GM12874 (cell line): Measurements from ENCODE around the gene SLC4A8.

Source experiments
- TF ChIP-seq, protein P1 (sequence below): IDR thresholded peaks from 2 replicates; pipeline ENCODE4 v1.5.1; 2011; ENCODE audit warnings: low read depth, mild to moderate bottlenecking, control low read depth, low read length, moderate library complexity; ENCODE audit not compliant: insufficient read depth

The SLC4A8 gene

DNA sequence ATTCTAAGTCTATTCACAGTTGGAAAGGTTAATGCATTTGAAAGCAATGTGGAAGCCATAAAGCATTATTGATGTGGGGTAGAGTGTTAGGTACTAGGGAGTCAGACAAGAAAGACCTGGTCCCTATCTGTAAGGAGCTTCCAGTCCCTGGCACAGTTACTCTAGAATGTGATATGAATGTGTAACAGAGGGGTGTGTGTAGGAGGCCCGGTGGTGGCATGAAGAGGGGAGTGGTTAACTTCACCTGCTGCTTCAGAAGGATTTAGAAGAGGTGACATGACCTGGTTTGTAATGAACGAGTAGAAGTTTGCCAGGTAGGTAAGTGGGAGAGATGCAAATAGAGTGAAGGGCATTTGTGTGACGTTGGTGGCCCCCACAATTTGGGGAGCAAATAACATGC, 18.3 kb upstream of the SLC4A8 start:
- TF ChIP-seq, protein P1, sequence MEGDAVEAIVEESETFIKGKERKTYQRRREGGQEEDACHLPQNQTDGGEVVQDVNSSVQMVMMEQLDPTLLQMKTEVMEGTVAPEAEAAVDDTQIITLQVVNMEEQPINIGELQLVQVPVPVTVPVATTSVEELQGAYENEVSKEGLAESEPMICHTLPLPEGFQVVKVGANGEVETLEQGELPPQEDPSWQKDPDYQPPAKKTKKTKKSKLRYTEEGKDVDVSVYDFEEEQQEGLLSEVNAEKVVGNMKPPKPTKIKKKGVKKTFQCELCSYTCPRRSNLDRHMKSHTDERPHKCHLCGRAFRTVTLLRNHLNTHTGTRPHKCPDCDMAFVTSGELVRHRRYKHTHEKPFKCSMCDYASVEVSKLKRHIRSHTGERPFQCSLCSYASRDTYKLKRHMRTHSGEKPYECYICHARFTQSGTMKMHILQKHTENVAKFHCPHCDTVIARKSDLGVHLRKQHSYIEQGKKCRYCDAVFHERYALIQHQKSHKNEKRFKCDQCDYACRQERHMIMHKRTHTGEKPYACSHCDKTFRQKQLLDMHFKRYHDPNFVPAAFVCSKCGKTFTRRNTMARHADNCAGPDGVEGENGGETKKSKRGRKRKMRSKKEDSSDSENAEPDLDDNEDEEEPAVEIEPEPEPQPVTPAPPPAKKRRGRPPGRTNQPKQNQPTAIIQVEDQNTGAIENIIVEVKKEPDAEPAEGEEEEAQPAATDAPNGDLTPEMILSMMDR, result no peak

DNA sequence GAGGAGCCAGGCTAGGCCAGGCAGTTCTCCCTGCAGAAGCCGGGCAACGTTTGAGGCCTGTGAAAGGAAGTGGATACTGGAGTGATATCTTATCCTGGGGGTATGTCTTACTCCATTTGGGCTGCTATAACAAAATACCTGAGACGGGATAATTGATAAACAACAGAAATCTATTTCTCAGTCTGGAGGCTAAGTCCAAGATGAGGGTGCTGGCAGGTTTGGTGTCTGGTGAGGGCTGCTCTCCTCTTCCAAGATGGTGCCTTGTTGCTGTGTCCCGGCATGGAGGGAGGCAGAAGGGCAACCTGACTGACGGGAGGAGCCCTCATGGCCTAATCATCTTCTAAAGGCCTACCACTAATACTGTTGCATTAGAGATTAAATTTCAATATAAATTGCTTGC, 17.8 kb upstream of the SLC4A8 start:
- TF ChIP-seq, protein P1, result no peak

GRCh38 chr12:51407604-51408003, 17.0 kb upstream of the SLC4A8 start:
- TF ChIP-seq, protein P1, result no peak

DNA sequence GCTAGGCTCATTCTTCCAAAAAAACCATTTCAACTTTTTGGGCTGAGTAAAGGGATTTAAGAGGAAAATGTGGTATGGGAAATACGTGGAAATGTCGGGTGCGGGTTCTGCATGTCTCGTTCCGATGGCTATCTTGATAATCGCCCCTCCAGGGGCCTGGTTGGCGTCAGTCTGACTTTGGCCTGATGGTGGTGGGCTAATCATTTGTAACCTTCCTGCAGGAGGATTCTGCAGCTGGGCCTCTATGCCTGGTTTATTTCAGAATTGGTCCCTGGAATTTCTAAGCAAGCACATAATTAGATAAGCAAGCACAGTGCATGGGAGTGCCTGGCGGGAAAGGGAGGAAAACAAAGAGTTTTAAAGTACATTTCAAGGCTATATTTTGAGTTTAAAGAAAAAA, 14.8 kb upstream of the SLC4A8 start:
- TF ChIP-seq, protein P1, result no peak

DNA sequence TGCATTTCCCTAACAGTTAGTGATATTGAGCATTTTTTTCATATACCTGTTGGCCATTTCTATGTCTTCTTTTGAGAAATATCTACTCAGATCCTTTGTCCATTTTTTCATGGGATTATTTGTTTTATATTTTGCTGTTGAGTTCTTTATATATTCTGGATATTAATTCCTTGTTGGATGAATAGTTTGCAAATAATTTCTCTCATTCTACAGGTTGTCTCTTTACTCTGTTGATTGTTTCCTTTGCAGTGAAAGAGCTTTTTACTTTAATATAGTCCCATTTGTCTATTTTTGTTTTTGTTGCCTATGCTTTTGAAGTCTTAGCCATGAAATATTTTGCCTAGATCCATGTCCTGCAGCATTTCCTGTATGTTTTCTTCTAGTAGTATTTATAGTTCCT, 11.5 kb upstream of the SLC4A8 start:
- TF ChIP-seq, protein P1, result no peak

DNA sequence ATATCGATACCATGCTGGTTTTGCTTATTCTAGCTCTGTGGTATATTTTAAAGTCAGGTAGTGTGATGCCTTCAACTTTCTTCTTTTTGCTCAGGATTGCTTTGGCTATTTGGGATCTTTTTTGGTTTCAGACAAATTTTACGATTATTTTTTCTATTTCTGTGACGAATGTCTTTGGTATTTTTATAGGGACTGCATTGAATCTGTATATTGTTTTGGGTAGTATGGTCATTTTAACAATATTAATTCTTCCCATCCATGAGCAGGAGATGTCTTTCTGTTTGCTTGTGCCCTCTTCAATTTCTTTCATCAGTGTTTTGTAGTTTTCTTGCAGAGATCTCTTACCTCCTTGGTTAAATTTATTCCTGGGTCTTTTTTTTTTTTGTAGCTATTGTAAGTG, 10.8 kb upstream of the SLC4A8 start:
- TF ChIP-seq, protein P1, result no peak

DNA sequence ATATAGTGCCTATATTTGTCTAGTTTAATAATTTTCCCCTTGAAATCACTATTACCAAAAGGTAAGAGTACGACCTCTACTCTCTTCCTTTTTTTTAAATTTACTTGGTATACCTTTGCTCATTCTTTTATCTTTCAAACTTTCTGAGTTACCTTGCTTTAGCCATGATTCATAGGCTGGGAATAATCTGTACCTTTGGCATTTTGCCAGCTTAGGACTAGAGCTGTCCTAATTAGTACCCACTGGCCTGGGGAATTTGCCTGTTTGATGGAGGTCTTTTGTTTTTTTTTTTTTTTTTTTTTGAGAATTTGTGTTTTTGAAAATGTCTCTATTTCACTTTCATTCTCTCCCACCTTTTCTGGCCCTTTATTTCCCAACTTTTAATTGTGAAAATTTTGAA, 8.7 kb upstream of the SLC4A8 start:
- TF ChIP-seq, protein P1, result no peak

DNA sequence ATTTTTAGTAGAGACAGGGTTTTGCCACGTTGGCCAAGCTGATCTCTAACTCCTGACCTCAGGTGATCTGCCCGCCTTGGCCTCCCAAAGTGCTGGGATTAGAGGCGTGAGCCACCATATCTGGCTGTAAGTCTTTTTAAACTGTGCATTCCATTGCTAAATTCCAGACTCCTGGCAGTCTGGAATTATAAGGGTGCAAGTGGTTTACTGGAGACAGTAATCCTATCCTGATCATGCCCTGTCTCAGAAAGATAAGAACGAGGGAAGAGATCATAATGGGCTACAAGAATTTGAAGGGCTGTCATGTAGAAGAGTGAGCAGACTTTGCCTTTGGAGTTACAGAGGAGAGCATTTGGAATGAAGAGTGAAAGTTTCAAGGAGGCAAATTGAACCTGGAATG, 6.8 kb upstream of the SLC4A8 start:
- TF ChIP-seq, protein P1, result no peak
